ENCODE data around the gene MCM3AP.

- TF ChIP-seq CTCF (IDR thresholded peaks at IDR 0.05; ENCODE audit: insufficient read depth, low read length, poor library complexity, severe bottlenecking) (no peak), EZH2phosphoT487 (conservative IDR thresholded peaks at IDR 0.05; ENCODE audit: low read length) (no peak)
Observed at GRCh38 chr21:46287541-46287940, 2.1 kb upstream of the MCM3AP start.

All from SU-DHL-6 (cell line).